HG02571 (cell line): ENCODE measurements around the gene CTBP2.

Experiments
- ATAC-seq: cut with Tn5 transposase; IDR thresholded peaks from one replicate; pipeline ENCODE4 v1.9.1; 2021; ENCODE audit warnings: mild to moderate bottlenecking, moderate library complexity; ENCODE audit not compliant: unreplicated experiment

CTBP2 gene

GRCh38 chr10:125107166-125107949 lies 53.0 kb downstream of the CTBP2 start:
- no peak for ATAC-seq

- ATAC-seq: no peak
Measured at GRCh38 chr10:125106586-125106985, 53.8 kb downstream of the CTBP2 start.

GRCh38 chr10:125105706-125106255 lies 54.6 kb downstream of the CTBP2 start:
- ATAC-seq: no peak

- no peak for ATAC-seq
Measured at GRCh38 chr10:125105155-125105554, 55.2 kb downstream of the CTBP2 start.

- no peak for ATAC-seq
Measured at GRCh38 chr10:125104559-125104958, 55.8 kb downstream of the CTBP2 start.

- ATAC-seq: no peak
Measured at GRCh38 chr10:125103924-125104323, 56.4 kb downstream of the CTBP2 start.

- ATAC-seq: no peak
Measured at GRCh38 chr10:125103466-125103865, 56.9 kb downstream of the CTBP2 start.

GRCh38 chr10:125102821-125103220 lies 57.5 kb downstream of the CTBP2 start:
- ATAC-seq: no peak

- ATAC-seq: no peak
Measured at GRCh38 chr10:125102246-125102645, 58.1 kb downstream of the CTBP2 start.

- no peak for ATAC-seq
Measured at GRCh38 chr10:125101581-125101980, 58.8 kb downstream of the CTBP2 start.

- no peak for ATAC-seq
Measured at GRCh38 chr10:125101049-125101448, 59.3 kb downstream of the CTBP2 start.

- no peak for ATAC-seq
Measured at GRCh38 chr10:125097409-125098070, 62.8 kb downstream of the CTBP2 start.

- no peak for ATAC-seq
Measured at GRCh38 chr10:125096975-125097374, 63.4 kb downstream of the CTBP2 start.

GRCh38 chr10:125096371-125096770 lies 64.0 kb downstream of the CTBP2 start:
- ATAC-seq: no peak

GRCh38 chr10:125095776-125096175 lies 64.6 kb downstream of the CTBP2 start:
- ATAC-seq: no peak

- ATAC-seq: no peak
Measured at GRCh38 chr10:125095228-125095627, 65.1 kb downstream of the CTBP2 start.

GRCh38 chr10:125094806-125095205 lies 65.6 kb downstream of the CTBP2 start:
- no peak for ATAC-seq

GRCh38 chr10:125093974-125094705 lies 66.2 kb downstream of the CTBP2 start:
- no peak for ATAC-seq

GRCh38 chr10:125093199-125093973 lies 67.0 kb downstream of the CTBP2 start:
- ATAC-seq: no peak

GRCh38 chr10:125092564-125093031 lies 67.8 kb downstream of the CTBP2 start:
- ATAC-seq: no peak

GRCh38 chr10:125091891-125092290 lies 68.5 kb downstream of the CTBP2 start:
- ATAC-seq: no peak
